Adrenal gland (tissue), 12 donors: ENCODE results near the gene TFCP2L1. TPM values are rescaled to one million over a fixed set of nuclear protein-coding genes. Genes with fewer than 3 reads are reported as not detected.

Experiments used
- DNase-seq, 7 donors: peaks; one replicate each; pipeline ENCODE4 v3.0.0-alpha.2; 2019 to 2020
- H3K27ac ChIP-seq, 5 donors: fragments of 200-600 bp; sonication (generic) in 4 of 5; 1 replicate in 3 of 5; 2 replicates in 2 of 5; pipeline versions ENCODE4 v1.5.1 to v1.8.0; 2016 to 2020; ENCODE audit warnings: mild to moderate bottlenecking in 1 of 5
- H3K27me3 ChIP-seq: fragments of 200-600 bp; 2 replicates; pipeline ENCODE4 v1.8.0; 2021
- H3K36me3 ChIP-seq, 2 donors: fragments of 200-600 bp; replicated peaks in 1 of 2; 1 replicate in 1 of 2; 2 replicates in 1 of 2; pipeline versions ENCODE4 v1.5.1 to v1.8.0; 2018 to 2022
- H3K4me1 ChIP-seq, 2 donors: fragments of 200-600 bp; replicated peaks in 1 of 2; 1 replicate in 1 of 2; 2 replicates in 1 of 2; pipeline versions ENCODE4 v1.5.1 to v1.8.0; 2018 to 2021
- H3K4me3 ChIP-seq, 4 donors: fragments of 200-600 bp; sonication (generic) in 3 of 4; one replicate each; pipeline ENCODE4 v1.5.1; 2016 to 2018
- H3K9me3 ChIP-seq, 3 donors: fragments of 200-600 bp; sonication (generic) in 1 of 3; replicated peaks in 1 of 3; 1 replicate in 2 of 3; 2 replicates in 1 of 3; pipeline versions ENCODE4 v1.5.1 to v1.8.0; 2016 to 2021
- CTCF ChIP-seq, 6 experiments: fragments of 450-650 bp in 4 of 6; fragments of 200-600 bp in 2 of 6; sonication (generic) in 1 of 6; IDR thresholded peaks; 1 replicate in 5 of 6; 2 replicates in 1 of 6; pipeline versions ENCODE4 v1.5.1 to v1.8.0; 2016 to 2021; ENCODE audit warnings: antibody characterized with exemption in 6 of 6, mild to moderate bottlenecking in 2 of 6, moderate library complexity in 1 of 6
- POLR2A ChIP-seq, 2 donors: fragments of 450-650 bp; IDR thresholded peaks; one replicate each; pipeline ENCODE4 v1.6.1; 2017; ENCODE audit warnings: antibody characterized with exemption in 2 of 2, mild to moderate bottlenecking in 2 of 2, moderate library complexity in 1 of 2
- WGBS, 4 donors: extraction: QIAGEN DNeasy Blood & Tissue Kit in 2 of 4; methylation state at CpG; one replicate each; pipeline versions ENCODE4 v1.1.5 to v1.1.7; 2013 to 2017; 5-methylcytosine and 5-hydroxymethylcytosine counted together
- intact Hi-C, 2 donors: fragments of 100-400 bp; cut with DNase I; formaldehyde crosslinking; loops; one replicate each; pipeline versions ENCODE4 v1.14.1 to v1.15.0; 2022 to 2023
- polyA plus RNA-seq, 3 donors: library from polyadenylated mRNA; stranded (reverse); fragments of 200-250 nt in 2 of 3; fragments of 350-450 nt in 1 of 3; fragmentation: Illumina TruSeq in 1 of 3; extraction: RNeasy Lipid Tissue Mini Kit (QIAGEN cat#74804) in 1 of 3; gene quantifications; one replicate each; pipeline ENCODE4 v1.2.3, GENCODE V29; 2013 to 2014
- total RNA-seq, 9 donors: library from RNA; depleted of rRNA in 4 of 9; stranded (reverse); fragments of >200 nt in 4 of 9; fragments of 120-200 nt in 1 of 9; fragmentation: NEBNext Ultra II Directional in 1 of 9; extraction: Animal tissue kit (Norgen Biotek cat#: 25700) in 1 of 9; gene quantifications; one replicate each; pipeline versions ENCODE4 v1.1.0 to v1.2.4, GENCODE V29; 2013 to 2023
- donor health status: healthy with polysubstance abuse.
- donor health status: Bipolar disorder and iron deficiency.
- donor health status: DM: yes; HTN: yes; CAD: no.
- donor health status: DM: no; HTN: no; CAD: no.
- donor health status: DM: no; HTN: no; CAD: no.
- donor health status: DM: yes; HTN: yes; CAD: no.

TFCP2L1 gene
- total and polyA plus RNA-seq, 12 donors, result 0.17 to 2.5 (median 0.87) TPM

GRCh38 chr2:121237980-121238665, 46.9 kb downstream of the TFCP2L1 start:
- Histone ChIP-seq H3K27me3 (no peaks in the 10 kb centered on the region), H3K9me3 (no peaks in the 10 kb centered on the region), H3K27ac (no peak overlapping the region), H3K4me1 (no peaks in the 10 kb centered on the region), H3K36me3 (no peaks in the 10 kb centered on the region), H3K4me3 (no peak overlapping the region)
- intact Hi-C loops, result no loop called here
- DNase-seq, result no peak
- WGBS, 4 donors, result 88 to 91% (median 89%) methylated on average over 15 to 16 of the region's 16 CpGs
- TF ChIP-seq CTCF (IDR thresholded peaks at IDR 0.05) (no peak), POLR2A (IDR thresholded peaks at IDR 0.05) (no peak)

- intact Hi-C loops, result no loop called here
- no peaks in the 10 kb centered on the region for H3K36me3 ChIP-seq
- H3K27ac ChIP-seq, result no peak overlapping the region
- H3K4me1 ChIP-seq, result no peaks in the 10 kb centered on the region
- TF ChIP-seq POLR2A (IDR thresholded peaks at IDR 0.05) (no peak), CTCF (IDR thresholded peaks at IDR 0.05) (no peak)
- no peaks in the 10 kb centered on the region for H3K9me3 ChIP-seq
- no peak for DNase-seq
- no peak overlapping the region for H3K4me3 ChIP-seq
- WGBS, 4 donors, result 86 to 90% (median 88%) methylated on average over 13 to 20 of the region's 20 CpGs
- no peaks in the 10 kb centered on the region for H3K27me3 ChIP-seq
Observed at GRCh38 chr2:121237336-121237979, 47.5 kb downstream of the TFCP2L1 start.

- intact Hi-C loops, result no loop called here
- TF ChIP-seq CTCF (IDR thresholded peaks at IDR 0.05) (no peak), POLR2A (IDR thresholded peaks at IDR 0.05) (no peak)
Observed at GRCh38 chr2:121236650-121237180, 48.3 kb downstream of the TFCP2L1 start.

GRCh38 chr2:121236101-121236640, 48.8 kb downstream of the TFCP2L1 start:
- whole genome bisulfite sequencing, 4 donors, result 87 to 91% (median 88%) methylated on average over 10 to 13 of the region's 13 CpGs

More at GRCh38 chr2:121236650-121237180, 48.3 kb downstream of the TFCP2L1 start:
- no peaks in the 10 kb centered on the region for H3K36me3 ChIP-seq
- H3K27ac ChIP-seq, result no peak overlapping the region
- 81 to 91% (median 88%) methylated on average over 10 of the region's 10 CpGs for WGBS, 4 donors
- no peaks in the 10 kb centered on the region for H3K27me3 ChIP-seq
- no peak overlapping the region for H3K4me3 ChIP-seq
- no peaks in the 10 kb centered on the region for H3K4me1 ChIP-seq
- no peak for DNase-seq
- no peaks in the 10 kb centered on the region for H3K9me3 ChIP-seq

More at GRCh38 chr2:121236101-121236640, 48.8 kb downstream of the TFCP2L1 start:
- TF ChIP-seq CTCF (IDR thresholded peaks at IDR 0.05), result no peak
- TF ChIP-seq POLR2A (IDR thresholded peaks at IDR 0.05), result no peak
- H3K27ac ChIP-seq, result no peak overlapping the region
- DNase-seq, result no peak
- H3K9me3 ChIP-seq, result no peaks in the 10 kb centered on the region
- H3K27me3 ChIP-seq, result no peaks in the 10 kb centered on the region
- H3K4me1 ChIP-seq, result no peaks in the 10 kb centered on the region
- intact Hi-C loops, result no loop called here
- H3K4me3 ChIP-seq, result no peak overlapping the region
- no peaks in the 10 kb centered on the region for H3K36me3 ChIP-seq
